Stimulated activated CD8-positive, alpha-beta memory T cell treated with anti-CD3 and anti-CD28 coated beads, Interleukin-15, amount 100 ng/mL, for 48 hours (primary cell): ENCODE results near the gene ARMC8.
"Not testable (repeated sequence)": the region's sequence is repeated elsewhere in the genome, so short reads cannot be mapped to it uniquely, and the experiment has no call there.

Experiments used
- DNase-seq, 2 donors: peaks; one replicate each; pipeline ENCODE4 v3.0.0-alpha.2; 2020; ENCODE audit warnings: low read depth in 2 of 2

ARMC8 gene, protein sequence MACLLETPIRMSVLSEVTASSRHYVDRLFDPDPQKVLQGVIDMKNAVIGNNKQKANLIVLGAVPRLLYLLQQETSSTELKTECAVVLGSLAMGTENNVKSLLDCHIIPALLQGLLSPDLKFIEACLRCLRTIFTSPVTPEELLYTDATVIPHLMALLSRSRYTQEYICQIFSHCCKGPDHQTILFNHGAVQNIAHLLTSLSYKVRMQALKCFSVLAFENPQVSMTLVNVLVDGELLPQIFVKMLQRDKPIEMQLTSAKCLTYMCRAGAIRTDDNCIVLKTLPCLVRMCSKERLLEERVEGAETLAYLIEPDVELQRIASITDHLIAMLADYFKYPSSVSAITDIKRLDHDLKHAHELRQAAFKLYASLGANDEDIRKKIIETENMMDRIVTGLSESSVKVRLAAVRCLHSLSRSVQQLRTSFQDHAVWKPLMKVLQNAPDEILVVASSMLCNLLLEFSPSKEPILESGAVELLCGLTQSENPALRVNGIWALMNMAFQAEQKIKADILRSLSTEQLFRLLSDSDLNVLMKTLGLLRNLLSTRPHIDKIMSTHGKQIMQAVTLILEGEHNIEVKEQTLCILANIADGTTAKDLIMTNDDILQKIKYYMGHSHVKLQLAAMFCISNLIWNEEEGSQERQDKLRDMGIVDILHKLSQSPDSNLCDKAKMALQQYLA

DNA sequence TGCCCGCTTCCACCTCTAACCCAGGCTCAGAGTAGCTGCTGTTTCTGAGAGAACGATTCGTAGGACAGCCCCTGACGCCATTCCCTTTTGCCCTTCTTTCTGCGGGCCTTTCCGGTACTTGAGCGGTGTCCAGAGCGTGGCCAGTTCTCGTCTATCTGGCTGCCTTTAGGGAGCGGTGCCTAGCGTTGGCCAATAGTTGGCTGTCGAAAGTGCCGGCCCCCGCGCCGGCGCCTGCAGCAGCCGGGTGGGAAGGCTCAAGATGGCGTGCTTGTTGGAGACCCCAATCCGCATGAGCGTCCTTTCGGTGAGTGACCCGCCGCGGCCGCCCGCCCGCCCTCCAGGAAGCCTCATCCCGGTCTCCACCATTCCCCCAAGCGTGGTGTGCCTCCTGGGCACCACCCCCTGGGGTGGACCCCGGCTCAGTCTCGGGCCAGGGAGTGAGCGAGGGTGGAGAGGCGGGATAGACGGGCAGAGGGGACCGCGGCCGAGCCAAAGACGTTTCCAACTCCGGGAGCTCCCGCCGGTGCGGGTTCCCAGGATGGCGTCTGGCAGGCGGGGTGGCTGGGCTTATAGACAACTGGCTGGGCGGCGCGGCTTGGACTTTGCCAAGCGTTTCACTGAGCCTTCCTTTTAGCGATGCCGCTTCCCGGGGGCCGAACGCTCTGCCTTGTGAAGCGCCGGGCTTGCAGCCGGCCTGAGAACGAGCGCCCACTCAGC lies at the start of gene ARMC8:
TSS of gene ARMC8 (plus strand) at position 6 of the 717 bp plus-strand sequence. CDS start at position 260, 254 bp downstream.
- DNase-seq: peak in 1 of 2 donors; percentile 4

DNA sequence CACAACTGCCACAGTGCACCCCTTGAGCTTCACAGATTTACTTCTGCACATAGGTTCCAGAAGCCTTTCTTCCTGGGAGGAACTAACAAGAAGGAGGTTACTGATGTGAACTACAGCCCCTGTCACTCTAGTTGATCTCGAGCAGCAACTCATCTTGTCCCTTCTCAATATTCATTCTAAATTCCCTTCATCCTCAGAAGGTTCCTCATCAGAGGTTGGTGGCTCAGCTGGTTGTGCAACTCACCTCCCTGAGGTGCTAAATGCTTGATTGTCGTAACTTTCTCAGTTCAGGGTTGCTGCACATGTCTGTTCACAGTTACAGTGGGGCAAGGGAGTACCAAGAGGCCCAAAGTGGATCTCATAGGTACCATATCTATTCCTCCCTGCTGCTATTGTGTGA lies 49.2 kb upstream of the ARMC8 start:
- DNase-seq: no peak

DNA sequence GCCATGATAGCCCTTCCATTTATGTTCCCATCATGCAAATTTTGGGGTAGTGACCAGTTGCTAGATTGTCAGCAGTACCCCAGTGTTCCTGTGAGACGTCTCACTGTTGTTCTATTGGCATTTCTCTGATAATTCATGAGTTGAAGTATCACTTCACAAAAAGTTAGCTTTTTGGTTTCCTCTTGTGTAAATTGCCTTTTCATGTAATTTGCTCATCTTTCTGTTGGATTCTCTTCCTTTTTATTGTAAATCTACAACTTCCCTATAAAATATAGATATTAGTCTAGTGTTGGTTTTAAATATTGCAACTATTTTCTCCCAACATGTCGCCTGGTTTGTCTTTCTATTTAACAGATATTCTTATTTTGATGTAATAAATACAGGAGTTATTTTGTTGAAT lies 47.4 kb upstream of the ARMC8 start:
- DNase-seq: no peak

DNA sequence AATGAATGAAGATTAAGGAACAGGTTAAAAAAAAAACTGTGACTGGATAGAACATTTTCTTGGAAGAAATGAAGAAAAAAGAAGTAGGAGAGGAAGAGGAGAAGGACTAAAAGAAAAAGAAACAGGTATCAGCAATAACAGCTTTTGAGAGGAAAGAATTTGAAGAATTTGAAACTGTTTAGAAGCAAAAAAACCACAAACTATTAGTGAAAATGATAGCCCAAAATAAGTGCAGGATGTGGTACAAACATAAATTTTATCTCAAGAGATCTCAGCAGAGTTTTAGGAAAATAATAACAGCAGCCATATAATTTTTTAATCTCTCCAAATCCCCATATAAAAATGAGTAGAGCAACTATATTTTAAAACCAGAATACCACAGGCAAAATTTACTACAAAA lies 46.2 kb upstream of the ARMC8 start:
- no peak for DNase-seq

DNA sequence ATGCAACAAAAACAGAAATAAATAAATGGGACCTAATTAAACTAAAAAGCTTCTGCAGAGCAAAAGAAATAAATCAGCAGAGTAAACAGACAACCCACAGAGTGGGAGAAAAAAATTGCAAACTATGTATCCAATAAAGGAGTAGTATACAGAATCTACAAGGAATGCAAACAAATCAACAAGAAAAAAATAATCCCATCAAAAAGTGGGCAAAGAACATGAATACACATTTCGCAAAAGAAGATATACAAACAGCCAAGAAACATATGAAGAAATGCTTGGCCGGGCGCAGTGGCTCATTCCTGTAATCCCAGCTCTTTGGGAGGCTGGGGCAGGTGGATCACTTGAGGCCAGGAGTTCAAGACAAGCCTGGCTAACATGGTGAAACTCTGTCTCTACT lies 44.9 kb upstream of the ARMC8 start:
- not testable (repeated sequence) for DNase-seq

DNA sequence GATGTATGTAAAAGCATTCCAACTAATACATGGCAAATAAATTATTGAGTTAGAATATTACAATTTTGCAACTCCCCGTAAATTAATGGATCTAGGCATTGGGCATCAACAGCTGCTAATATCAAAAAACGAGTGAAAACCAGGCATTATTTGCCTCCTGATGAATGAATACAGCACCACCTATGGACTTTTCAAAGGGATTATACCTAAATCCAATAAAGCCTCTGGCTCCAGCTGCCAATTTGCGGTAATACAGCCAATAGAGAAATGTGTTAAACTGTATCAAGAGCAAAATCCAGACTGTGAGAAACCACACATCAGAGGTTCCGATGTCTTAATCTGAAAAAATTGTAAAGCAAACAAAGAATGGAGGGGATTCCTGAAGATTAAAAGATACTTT lies 38.6 kb upstream of the ARMC8 start:
- no peak for DNase-seq

DNA sequence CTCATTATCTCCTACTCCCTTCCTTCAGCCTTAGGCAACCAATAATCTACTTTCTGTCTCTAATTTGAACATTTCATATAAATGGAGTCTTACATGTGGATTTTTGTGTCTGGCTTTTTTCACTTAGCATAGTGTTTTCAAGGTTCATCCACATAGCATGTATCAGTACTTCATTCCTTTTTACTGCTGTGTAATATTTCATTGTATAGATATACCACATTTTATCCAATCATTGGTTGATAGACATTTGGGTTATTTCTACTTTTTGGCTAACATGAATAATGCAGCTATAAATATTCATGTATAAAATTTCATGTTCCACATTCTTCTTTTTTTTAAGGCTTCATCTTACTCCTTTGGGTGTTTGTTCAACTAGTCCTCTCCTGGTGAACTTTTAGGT lies 32.6 kb upstream of the ARMC8 start:
- no peak for DNase-seq

DNA sequence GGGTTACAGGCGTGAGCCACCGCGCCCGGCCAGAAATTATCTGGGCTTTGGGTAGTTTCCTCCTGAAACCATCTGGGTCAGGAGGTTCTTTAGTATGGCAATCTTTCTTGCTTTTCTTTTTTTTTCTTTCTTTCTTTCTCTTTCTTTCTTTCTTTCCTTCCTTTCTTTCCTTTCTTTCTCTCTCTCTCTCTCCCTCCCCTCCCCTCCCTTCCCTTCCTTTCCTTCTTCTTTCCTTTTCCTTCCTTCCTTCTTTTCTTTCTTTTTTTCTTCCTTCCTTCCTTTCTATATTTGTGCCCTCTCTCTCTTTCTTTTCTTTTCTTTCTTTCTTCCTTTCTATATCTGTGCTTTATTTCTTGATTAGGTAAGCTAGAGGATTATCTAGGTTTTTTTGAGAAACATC lies 29.4 kb upstream of the ARMC8 start:
- no peak for DNase-seq

DNA sequence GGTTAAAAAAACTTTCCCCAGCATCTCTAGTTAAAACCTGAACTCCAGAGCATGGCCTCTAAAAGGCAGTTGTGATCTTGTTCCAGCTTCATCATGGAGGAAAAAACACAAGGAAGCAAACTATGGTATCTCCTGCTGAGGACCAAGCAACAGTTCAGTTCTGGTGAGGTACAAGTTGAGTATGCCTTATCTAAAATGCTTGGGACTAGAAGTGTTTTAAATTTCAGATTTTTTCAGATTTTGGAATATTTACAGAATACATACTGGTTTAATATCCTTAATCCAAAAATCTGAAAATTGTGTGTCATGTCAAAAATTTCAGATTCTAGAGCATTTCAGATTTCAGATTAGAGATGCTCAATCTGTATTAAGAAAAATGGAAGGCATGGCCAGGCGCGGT lies 22.0 kb upstream of the ARMC8 start:
- DNase-seq: no peak

DNA sequence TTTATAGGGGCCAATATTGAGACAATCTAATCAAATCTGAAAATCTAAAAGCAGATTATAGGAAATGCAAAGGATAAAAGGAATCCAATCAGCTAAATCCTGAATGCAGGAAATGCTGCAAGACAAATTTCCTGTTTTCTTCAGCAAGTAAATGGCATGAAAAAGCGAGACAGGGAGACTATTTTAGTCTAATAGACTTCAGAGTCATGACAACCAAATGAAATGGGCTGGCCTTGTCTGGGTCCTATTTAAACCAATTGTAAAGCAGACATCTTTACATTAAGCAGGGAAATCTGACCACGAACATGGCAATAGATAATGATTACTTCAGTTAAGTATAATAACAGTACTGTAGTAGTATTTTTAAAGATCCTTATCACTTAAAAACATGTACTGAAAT lies 14.5 kb upstream of the ARMC8 start:
- DNase-seq: no peak

DNA sequence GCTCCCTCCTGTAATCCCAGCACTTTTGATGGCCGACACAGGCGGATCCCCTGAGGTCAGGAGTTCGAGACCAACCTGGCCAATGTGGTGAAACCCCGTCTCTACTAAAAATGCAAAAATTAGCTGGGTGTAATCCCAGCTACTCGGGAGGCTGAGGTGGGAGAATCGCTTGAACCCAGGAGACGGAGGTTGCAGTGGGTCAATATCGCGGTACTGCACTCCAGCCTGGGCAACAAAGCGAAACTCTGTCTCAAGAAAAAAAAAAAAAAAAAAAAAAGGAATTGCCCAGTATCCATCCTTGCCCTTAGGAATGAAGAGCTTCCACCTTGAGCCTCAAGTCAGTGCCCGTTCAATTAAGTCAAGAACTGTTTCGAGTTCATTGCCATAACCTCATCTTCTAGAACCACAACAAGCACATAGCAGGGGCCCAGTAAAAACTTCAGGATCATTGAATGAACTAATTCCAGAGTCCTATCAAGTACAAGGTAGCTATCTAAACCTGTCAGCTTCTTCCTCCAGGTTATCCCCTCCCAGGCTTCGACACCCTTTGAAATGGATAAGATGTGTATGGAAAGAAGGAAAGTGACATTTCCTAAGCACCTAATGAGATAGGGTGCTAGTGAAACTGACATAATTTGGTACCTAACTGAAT lies 13.2 kb upstream of the ARMC8 start:
- DNase-seq: no peak

DNA sequence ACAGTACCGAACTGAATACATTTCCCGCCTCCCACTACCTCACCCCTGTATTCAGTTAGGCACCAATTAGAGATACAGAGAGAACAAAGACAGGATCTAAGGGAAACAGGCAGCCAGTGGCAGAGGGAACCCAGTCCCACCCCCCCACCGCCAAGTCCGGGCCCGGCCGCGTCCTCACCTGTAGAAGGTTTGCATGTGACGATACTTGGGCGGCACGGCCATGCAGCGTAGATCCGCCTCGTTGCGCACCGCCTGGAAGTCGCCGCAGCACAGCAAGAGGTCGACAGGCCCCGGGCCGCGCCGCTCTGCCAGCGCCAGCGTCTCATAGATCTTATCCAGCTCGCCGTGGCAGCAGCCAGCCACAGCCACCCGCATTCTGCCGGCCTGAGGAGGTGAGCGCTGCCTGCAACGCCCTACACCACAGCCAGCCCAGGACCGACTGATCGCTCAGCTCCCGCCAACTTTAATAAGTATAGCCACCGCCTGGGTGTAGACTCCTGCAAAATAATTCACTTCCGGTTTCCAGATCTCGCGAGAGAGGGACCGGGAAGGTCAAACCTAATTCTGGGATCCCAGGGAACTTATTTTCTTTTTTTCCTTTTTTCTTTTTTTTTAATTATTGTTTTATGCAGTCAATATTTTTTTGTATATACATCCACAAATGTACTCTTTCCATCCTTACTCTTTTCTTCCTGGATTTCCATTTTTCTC lies 12.5 kb upstream of the ARMC8 start, which contains the start of gene DBR1:
TSS of gene DBR1 (minus strand) at position 501 of the 711 bp plus-strand sequence. CDS start at position 375, 126 bp downstream.
- DNase-seq: peak; percentile 53 to 56

DNA sequence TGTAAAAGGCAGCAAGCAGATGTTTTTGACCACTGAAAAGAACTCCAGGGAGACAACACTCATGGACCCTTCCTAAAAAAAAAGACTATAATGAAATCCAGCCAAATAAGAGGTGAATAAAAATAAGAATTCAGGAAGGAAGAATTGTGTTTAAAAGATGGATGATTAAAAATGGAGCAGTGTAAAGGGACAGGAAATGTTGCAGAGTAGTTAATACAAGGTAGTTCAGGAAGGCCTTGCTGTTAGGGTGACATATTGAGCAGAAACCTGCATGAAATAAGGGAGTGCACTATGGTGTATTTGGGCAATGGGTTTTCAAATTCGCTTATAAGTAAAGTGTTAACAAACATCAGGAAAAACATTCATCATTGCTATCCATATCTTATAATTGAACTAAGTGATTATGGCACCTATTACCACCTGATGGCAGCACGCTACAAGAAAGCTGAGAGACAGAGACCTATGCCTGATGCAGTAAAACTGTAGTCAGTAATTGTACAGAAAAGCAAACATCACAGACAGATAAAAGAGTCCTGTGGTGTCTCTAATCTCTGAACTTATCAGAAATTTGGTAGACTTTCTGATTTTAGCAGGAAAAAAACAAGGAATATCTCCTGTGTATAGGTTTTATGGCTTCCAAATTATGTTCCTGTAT lies 6.6 kb upstream of the ARMC8 start:
- no peak for DNase-seq

DNA sequence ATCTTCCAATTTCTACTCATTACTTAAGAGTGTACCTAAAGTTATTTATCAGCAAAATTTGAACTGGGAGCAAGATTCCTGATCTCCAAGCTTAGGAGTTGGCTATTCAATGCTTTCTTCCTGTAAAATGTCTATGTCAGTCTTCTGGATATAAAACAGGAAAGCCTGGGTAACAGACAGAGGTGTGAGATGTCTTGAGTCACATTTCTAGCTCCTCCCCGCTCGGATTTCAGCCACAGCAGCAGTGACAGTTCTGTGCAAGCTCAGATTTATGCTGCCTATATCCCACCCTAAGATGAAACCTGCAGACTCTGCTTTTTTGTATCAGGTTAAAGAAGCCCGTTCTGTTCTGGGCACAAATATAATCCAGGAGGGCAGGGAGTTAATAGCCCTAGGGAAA lies 2.1 kb upstream of the ARMC8 start:
- DNase-seq: no peak

DNA sequence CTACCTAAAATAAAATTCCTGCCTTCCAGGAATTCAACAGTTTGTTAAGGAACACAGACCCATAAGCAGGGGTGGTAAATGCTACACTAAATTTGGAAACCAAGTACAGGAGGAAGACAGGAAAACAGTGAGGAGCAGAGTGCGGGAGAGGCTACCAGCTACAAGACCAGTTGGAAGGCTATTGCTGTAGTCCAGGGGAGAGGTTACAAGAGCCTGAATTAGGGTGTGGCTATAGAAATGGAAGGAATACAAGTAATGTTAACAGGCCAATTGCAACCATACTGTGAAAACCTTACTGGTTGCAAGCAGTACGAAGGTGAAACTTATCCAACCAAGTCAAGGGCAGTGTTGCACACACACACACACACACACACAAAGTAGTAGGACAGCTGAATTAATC lies 880 bp upstream of the ARMC8 start:
- no peak for DNase-seq

DNA sequence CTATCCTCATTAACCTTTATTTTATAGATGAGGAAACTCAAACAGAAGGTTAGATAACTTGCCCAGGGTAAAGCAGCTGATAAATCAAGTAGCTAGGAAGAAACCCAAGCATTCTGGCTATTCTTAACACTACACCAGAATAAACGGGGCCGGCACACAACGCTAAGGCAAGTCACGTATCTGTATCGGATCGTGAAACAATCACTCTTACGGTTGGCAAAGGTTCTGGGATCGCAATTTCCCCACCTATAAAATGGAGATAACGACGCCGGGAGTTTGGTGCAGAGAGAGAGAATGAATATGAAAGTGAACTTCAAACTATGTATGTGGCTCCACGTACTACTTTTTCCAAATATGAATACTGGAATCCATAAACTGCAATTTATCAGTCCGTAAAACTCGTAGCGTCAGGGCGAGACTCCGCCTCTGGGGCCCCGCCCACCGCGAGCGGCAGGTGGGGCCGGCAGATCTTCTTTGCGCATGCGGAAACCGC lies 252 bp upstream of the ARMC8 start:
- DNase-seq: peak; percentile 84

DNA sequence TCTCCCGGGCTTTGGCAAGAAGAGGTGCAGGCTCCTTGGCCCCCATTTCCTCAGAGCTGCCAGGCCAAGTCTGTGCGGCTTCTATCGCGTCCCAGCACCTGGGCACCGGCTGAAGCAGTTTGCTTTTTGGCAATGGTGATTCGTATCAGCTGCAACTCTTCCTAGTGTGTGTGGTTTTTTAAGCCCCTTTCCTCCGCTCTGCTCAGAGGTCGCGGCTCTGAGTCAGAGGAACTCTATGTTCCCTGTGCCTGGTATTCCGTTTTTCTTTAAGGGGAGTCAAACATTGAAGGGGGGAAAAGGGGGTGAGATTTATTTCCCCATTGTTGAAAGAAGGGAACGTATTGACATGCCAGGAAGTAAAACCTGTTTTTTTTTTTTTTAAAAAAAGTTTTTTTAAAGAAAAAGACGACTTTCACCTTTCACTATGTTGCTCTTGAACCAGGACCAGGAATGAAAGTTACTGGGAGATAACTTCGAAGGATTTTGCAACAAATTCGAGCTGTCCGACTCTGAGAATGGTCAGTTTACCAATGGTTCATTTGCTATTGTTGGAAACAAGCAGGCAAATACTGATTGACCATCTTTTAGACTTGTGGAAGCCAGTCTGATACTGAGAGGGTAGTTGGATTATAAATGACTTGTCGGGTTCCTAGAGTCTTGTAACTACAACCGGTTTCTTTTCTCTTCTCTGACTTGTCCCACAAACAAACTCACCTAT lies 1.1 kb downstream of the ARMC8 start:
- DNase-seq: no peak

DNA sequence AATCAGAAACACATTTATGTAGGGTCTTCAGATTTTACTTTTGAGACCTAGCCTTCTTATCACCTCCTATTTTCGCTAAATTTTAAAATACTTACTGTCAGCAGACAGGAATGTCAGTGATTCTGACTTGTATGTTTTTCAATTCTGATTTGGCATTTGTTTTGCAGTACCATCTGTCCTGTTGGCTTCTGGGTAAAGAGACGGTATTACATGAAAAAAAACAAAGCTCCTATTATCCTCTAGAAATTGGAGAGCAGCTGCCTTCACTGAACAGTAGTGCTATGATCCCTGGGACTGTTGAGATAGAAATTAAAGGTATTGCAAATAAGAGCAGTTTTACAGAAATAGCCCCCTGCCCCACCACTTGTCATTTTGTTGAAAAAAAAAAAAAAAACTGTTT lies 8.4 kb downstream of the ARMC8 start:
- DNase-seq: no peak

DNA sequence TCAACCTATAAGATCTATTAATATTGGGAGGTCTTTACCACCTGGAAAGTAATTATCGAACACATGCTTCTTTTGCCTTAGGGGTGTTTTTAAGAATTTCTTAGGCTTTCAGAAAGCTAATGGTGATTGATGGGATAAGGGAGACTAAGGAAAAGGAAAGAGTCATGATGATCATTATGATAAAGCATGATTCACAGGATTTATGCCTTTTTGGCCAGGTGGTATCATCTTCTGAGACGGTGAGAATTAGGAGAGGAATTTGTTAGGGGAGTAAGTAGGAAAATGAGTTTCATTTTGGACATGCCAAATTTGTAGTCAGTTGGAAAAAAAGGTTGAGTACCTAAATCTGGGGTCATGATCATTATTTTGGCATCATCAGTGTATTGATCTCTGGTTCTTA lies 8.9 kb downstream of the ARMC8 start:
- DNase-seq: no peak

DNA sequence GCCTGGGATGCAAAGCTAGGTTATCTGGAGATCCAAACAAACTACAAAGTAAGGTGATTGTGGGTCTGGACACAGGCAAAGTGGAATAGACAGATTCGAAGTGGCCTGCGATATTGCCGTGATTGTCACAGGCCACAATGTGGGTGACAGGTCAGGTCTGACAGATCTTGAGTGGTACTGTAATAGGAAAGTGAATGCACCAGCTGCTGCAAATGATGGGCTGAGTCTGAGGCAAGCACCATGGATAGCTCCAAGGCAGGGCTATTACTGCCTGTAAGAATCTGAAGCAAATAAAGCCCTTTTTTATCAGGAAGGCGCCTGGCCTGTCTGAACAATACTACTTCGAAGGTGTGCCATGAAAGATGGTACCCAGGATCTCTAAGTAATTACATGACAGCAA lies 10.0 kb downstream of the ARMC8 start:
- no peak for DNase-seq
